DOHH2 (cell line): ENCODE data around the gene AATF.

Experiments used
- EZH2phosphoT487 ChIP-seq: fragments of 200-600 bp; sonication (generic); IDR thresholded peaks from 2 replicates; pipeline ENCODE4 v1.6.1; 2017; ENCODE audit warnings: borderline replicate concordance, mild to moderate bottlenecking, antibody characterized with exemption, low read length, moderate library complexity, mixed read lengths
- TF ChIP-seq, protein P1 (sequence below): fragments of 200-600 bp; sonication (generic); IDR thresholded peaks from one replicate; pipeline ENCODE4 v1.5.1; 2014; ENCODE audit warnings: antibody characterized with exemption, mild to moderate bottlenecking, low read depth, low read length; ENCODE audit not compliant: poor library complexity, severe bottlenecking

GRCh38 chr17:37082985-37083384, 134.2 kb downstream of the AATF start:
- TF ChIP-seq, protein P1, sequence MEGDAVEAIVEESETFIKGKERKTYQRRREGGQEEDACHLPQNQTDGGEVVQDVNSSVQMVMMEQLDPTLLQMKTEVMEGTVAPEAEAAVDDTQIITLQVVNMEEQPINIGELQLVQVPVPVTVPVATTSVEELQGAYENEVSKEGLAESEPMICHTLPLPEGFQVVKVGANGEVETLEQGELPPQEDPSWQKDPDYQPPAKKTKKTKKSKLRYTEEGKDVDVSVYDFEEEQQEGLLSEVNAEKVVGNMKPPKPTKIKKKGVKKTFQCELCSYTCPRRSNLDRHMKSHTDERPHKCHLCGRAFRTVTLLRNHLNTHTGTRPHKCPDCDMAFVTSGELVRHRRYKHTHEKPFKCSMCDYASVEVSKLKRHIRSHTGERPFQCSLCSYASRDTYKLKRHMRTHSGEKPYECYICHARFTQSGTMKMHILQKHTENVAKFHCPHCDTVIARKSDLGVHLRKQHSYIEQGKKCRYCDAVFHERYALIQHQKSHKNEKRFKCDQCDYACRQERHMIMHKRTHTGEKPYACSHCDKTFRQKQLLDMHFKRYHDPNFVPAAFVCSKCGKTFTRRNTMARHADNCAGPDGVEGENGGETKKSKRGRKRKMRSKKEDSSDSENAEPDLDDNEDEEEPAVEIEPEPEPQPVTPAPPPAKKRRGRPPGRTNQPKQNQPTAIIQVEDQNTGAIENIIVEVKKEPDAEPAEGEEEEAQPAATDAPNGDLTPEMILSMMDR = no peak
- TF ChIP-seq EZH2phosphoT487 = no peak
